Stimulated activated memory B cell treated with anti-CD40 and anti-IgM and Interleukin-4, amounts not matched to agents 10 μg/mL and 1 μg/mL and 100 μg/mL, for 72 hours (primary cell): ENCODE data around the gene MPRIP.

Experiments used
- ATAC-seq: fragments of 150-1000 bp; cut with Tn5 transposase; 2 replicates; pipeline ENCODE4 v1.10.0; 2021
- H3K27ac Mint-ChIP-seq: one replicate; pipeline ENCODE4 v1.8.0; 2022; ENCODE audit warnings: mild to moderate bottlenecking, mixed read lengths
- H3K27me3 Mint-ChIP-seq: one replicate; pipeline ENCODE4 v1.8.0; 2022; ENCODE audit warnings: mixed read lengths
- H3K36me3 Mint-ChIP-seq: one replicate; pipeline ENCODE4 v1.8.0; 2022; ENCODE audit warnings: mixed read lengths
- H3K4me1 Mint-ChIP-seq: one replicate; pipeline ENCODE4 v1.8.0; 2022; ENCODE audit warnings: mixed read lengths
- H3K4me3 Mint-ChIP-seq: one replicate; pipeline ENCODE4 v1.8.0; 2022; ENCODE audit warnings: mild to moderate bottlenecking, moderate library complexity, mixed read lengths
- H3K9me3 Mint-ChIP-seq: one replicate; pipeline ENCODE4 v1.8.0; 2022; ENCODE audit warnings: mixed read lengths

MPRIP gene

DNA sequence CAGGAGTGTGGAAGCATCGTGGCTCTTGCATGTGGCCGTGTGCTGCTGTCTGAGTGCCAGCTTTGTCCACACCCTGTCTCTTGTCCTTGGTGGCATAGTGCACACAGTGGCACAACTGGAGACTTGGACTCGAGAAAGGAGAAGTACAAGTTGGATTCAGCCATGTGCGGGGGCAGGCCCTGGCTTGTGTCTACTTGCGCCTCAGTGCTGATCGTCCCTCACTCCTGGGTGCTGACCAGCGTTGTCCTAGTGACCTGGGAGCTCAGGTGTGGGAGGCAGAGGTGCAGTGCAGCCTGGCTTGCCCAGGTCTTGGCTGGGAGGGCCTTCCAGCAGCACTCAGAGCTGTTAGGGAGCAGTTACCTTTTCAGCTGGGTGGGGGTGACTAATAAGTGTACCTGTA, 20.6 kb downstream of the MPRIP start:
- no peak overlapping the region for H3K4me3 Mint-ChIP-seq
- H3K36me3 Mint-ChIP-seq, result peaks cover 16% of the 10 kb centered on the region
- H3K4me1 Mint-ChIP-seq, result peaks cover 86% of the 10 kb centered on the region
- H3K27me3 Mint-ChIP-seq, result no peaks in the 10 kb centered on the region
- peak; percentile 14 for ATAC-seq
- H3K27ac Mint-ChIP-seq, result peak overlapping the region; percentile 46
- H3K9me3 Mint-ChIP-seq, result no peaks in the 10 kb centered on the region

DNA sequence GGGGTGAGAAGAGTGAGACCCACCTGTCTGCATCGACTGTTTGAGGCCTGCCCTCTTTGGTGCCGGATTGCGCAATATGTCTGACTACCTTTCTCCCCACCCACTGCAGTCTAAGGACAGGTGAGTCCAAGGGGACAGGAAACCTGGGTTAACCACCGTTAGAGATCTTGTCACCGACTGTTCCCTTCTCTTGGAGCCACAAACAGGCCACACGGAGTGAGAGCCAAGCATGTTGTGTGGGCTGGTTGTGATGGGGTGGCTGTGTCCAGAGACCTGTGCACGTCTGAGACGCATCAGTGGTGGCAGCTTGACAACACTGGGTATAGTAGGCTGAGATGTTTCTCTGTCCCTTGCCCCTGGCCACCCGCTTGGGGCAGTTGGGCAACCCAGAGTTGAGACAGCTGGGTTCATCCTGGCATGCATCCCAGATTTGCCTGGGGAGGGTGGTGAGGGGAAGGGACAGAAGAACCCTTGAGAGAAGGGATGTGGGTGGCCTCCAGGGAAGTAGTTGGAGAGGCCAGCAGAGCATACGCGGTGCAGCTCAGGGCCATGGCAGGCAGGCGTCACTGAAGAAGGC, 21.4 kb downstream of the MPRIP start:
- peak overlapping the region; percentile 46 for H3K27ac Mint-ChIP-seq
- peaks cover 85% of the 10 kb centered on the region for H3K4me1 Mint-ChIP-seq
- peaks cover 12% of the 10 kb centered on the region for H3K36me3 Mint-ChIP-seq
- H3K27me3 Mint-ChIP-seq, result no peaks in the 10 kb centered on the region
- no peak for ATAC-seq
- H3K4me3 Mint-ChIP-seq, result no peak overlapping the region
- no peaks in the 10 kb centered on the region for H3K9me3 Mint-ChIP-seq

- Mint-ChIP-seq H3K9me3 (no peaks in the 10 kb centered on the region), H3K27ac (no peak overlapping the region), H3K36me3 (peaks cover 17% of the 10 kb centered on the region), H3K4me1 (peaks cover 89% of the 10 kb centered on the region), H3K4me3 (no peak overlapping the region), H3K27me3 (no peaks in the 10 kb centered on the region)
- no peak for ATAC-seq
These were observed 22.1 kb downstream of the MPRIP start for GRCh38 chr17:17064322-17064721.

GRCh38 chr17:17066021-17066420, 23.8 kb downstream of the MPRIP start:
- Mint-ChIP-seq H3K27ac (no peak overlapping the region), H3K4me1 (peaks cover 88% of the 10 kb centered on the region), H3K27me3 (no peaks in the 10 kb centered on the region), H3K9me3 (peaks cover 5% of the 10 kb centered on the region), H3K36me3 (peaks cover 33% of the 10 kb centered on the region), H3K4me3 (no peak overlapping the region)
- ATAC-seq, result no peak

GRCh38 chr17:17067257-17067656, 25.0 kb downstream of the MPRIP start:
- no peak for ATAC-seq
- Mint-ChIP-seq H3K27ac (no peak overlapping the region), H3K4me1 (peaks cover 87% of the 10 kb centered on the region), H3K36me3 (peaks cover 37% of the 10 kb centered on the region), H3K27me3 (no peaks in the 10 kb centered on the region), H3K9me3 (peaks cover 5% of the 10 kb centered on the region), H3K4me3 (no peak overlapping the region)

- Mint-ChIP-seq H3K4me1 (peaks cover 80% of the 10 kb centered on the region), H3K4me3 (no peak overlapping the region), H3K27ac (no peak overlapping the region), H3K27me3 (no peaks in the 10 kb centered on the region), H3K9me3 (peaks cover 5% of the 10 kb centered on the region), H3K36me3 (peaks cover 31% of the 10 kb centered on the region)
- ATAC-seq, result no peak
These were observed 27.6 kb downstream of the MPRIP start for GRCh38 chr17:17069849-17070248.

DNA sequence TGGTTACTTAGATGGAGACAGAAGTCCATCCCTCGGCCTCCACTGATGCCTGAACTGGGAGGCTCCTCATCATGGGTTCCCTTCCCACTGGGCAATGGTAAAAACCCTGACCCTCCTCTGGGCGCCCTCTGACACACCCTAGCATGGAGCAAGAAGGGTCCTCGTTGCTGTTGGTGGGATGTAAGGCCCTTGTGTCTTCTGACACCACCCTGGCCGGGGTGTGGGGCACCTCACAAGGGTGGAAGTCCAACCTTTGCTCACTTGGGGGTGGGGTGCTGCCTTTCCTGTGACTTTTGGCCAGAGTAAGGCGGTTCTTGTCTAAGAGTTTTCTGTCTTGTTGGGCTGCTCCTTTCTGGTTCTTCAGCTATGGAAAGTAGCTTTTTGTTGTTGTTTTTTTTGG, 28.7 kb downstream of the MPRIP start:
- Mint-ChIP-seq H3K4me3 (no peak overlapping the region), H3K36me3 (peaks cover 38% of the 10 kb centered on the region), H3K4me1 (peaks cover 75% of the 10 kb centered on the region), H3K27me3 (no peaks in the 10 kb centered on the region), H3K9me3 (peaks cover 5% of the 10 kb centered on the region), H3K27ac (no peak overlapping the region)
- ATAC-seq, result no peak

DNA sequence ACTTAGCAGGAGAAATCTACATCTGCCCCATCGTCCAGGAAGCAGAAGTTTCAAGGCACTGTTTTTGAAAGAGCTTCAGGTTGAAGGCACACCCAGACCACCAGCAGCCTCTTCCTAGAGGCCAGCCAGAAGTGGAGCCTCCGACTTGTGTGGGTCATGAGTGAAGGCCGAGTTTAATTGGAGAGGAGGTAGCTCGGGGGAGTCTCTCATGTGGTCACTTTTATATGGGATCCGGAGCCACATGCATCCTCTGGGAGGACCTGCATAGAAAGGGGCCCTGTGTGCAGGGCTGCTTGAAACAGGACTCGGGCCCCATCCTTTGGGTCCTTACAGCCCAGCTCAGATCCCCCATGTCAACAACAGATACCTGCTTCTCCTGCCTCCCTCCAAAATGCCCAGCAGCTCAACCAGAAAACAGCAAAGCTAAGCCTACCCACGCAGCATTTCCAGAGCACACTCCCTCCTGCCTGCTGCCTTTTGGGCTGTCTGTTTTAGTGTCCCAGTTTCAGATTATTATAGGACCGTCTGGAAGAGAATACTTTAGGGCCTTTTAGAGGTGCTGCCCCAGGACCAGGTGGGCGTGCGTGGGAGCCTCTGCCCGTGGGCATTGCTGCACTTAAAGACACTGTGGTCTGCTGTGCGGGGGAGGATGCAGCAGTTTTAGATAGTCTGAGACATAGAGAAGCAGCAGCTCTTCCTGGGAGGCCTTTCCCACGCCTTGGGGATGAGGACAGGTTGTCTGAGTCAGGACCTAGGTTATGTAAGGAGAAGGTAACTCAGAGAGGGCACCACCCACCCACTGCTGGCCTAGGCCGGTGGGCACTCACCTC, 29.5 kb downstream of the MPRIP start:
- H3K9me3 Mint-ChIP-seq, result peaks cover 5% of the 10 kb centered on the region

DNA sequence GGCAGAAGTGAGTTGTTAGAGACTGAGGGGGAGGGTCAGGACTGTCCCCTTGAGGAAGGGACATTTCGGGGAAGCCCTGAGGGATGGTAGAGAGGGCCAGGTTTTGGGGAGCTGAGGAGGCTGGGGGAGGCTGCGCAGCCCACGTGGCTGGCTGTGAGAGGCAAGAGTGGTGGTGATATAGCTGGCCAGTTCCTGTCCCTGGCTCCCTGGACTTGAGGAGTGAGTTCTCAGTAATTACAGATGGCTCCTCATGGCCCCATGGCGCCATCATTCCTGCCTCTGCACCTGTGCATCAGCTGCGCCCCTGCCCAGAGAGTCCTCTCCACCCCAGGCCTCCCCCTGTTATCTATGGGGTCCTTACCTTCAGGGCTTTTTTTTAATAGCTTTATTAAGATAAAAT, 30.3 kb downstream of the MPRIP start:
- ATAC-seq, result no peak
- Mint-ChIP-seq H3K27ac (no peak overlapping the region), H3K4me3 (no peak overlapping the region), H3K4me1 (peaks cover 63% of the 10 kb centered on the region), H3K27me3 (no peaks in the 10 kb centered on the region), H3K9me3 (peaks cover 5% of the 10 kb centered on the region), H3K36me3 (peaks cover 50% of the 10 kb centered on the region)

More for the DNA sequence above, 29.5 kb downstream of the MPRIP start:
- H3K36me3 Mint-ChIP-seq, result peaks cover 43% of the 10 kb centered on the region
- no peak overlapping the region for H3K27ac Mint-ChIP-seq
- ATAC-seq, result no peak
- H3K4me1 Mint-ChIP-seq, result peaks cover 71% of the 10 kb centered on the region
- H3K4me3 Mint-ChIP-seq, result no peak overlapping the region
- H3K27me3 Mint-ChIP-seq, result no peaks in the 10 kb centered on the region

DNA sequence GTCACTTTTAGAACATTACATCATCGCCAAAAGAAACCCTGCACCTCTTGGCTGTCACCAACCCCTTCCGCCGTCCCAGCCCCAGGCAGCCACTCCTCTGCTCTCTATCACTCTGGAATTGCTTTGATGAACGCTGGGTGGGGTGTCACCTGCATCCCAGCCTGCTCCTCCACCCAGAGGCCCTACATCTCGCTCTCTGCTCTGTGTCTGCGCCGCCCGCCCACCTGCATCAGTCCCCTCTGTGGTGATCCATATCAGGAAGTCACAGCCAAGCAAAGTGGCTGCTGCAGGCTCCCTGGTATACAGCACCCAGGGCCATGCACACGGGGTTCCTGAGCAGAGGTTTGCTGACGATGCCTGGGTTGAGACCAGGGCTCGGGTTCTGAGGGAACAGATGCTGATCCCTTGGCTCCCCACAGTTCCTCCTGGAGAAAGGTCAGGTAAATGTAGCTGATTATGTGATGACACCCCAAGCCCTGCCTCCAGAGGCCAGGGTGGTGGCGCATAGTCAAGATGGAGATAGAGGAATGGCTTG, 30.8 kb downstream of the MPRIP start:
- Mint-ChIP-seq H3K9me3 (peaks cover 5% of the 10 kb centered on the region), H3K27ac (no peak overlapping the region), H3K36me3 (peaks cover 56% of the 10 kb centered on the region), H3K27me3 (no peaks in the 10 kb centered on the region), H3K4me3 (no peak overlapping the region), H3K4me1 (peaks cover 58% of the 10 kb centered on the region)
- ATAC-seq, result no peak

GRCh38 chr17:17073581-17074403, 31.5 kb downstream of the MPRIP start:
- no peak overlapping the region for H3K27ac Mint-ChIP-seq
- H3K36me3 Mint-ChIP-seq, result peaks cover 62% of the 10 kb centered on the region
- no peak overlapping the region for H3K4me3 Mint-ChIP-seq
- peaks cover 52% of the 10 kb centered on the region for H3K4me1 Mint-ChIP-seq
- no peak for ATAC-seq
- peaks cover 5% of the 10 kb centered on the region for H3K9me3 Mint-ChIP-seq
- H3K27me3 Mint-ChIP-seq, result no peaks in the 10 kb centered on the region

- Mint-ChIP-seq H3K27me3 (no peaks in the 10 kb centered on the region), H3K4me1 (peaks cover 49% of the 10 kb centered on the region), H3K4me3 (no peak overlapping the region), H3K36me3 (peaks cover 61% of the 10 kb centered on the region), H3K27ac (peak overlapping the region; percentile 50), H3K9me3 (peaks cover 1% of the 10 kb centered on the region)
- no peak for ATAC-seq
These were observed 33.0 kb downstream of the MPRIP start for GRCh38 chr17:17075125-17075781.

- no peaks in the 10 kb centered on the region for H3K27me3 Mint-ChIP-seq
- H3K36me3 Mint-ChIP-seq, result peaks cover 55% of the 10 kb centered on the region
- H3K4me3 Mint-ChIP-seq, result no peak overlapping the region
- H3K9me3 Mint-ChIP-seq, result no peaks in the 10 kb centered on the region
- peaks cover 45% of the 10 kb centered on the region for H3K4me1 Mint-ChIP-seq
- H3K27ac Mint-ChIP-seq, result no peak overlapping the region
- ATAC-seq, result no peak
These were observed 33.8 kb downstream of the MPRIP start for GRCh38 chr17:17076066-17076465.

DNA sequence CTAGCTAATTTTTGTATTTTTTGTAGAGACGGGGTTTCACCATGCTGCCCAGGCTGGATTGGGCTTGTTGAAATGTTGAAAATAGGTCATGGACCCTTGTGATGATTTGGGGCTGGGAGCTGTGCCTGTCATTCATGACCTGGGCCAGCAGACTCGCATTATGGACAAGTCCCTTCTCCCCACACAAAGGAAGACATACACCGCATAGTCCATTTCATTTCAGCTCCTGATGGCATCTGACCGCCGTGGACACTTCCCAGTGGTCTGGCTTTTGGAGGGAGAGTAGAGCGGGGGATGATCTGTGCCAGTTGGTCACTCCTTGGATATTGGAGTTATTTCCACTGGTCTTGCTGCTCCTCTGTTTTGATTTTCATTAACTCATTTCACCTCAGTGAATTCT, 34.8 kb downstream of the MPRIP start:
- H3K27me3 Mint-ChIP-seq, result no peaks in the 10 kb centered on the region
- H3K9me3 Mint-ChIP-seq, result no peaks in the 10 kb centered on the region
- H3K4me1 Mint-ChIP-seq, result peaks cover 41% of the 10 kb centered on the region
- H3K27ac Mint-ChIP-seq, result no peak overlapping the region
- no peak for ATAC-seq
- H3K4me3 Mint-ChIP-seq, result no peak overlapping the region
- peaks cover 56% of the 10 kb centered on the region for H3K36me3 Mint-ChIP-seq
